HG03460 (cell line): ENCODE results near the gene ASAP2.
A peak's percentile ranks its signal among the peaks of the same experiment; 100 is the strongest.

Source experiments
- ATAC-seq: cut with Tn5 transposase; IDR thresholded peaks from one replicate; pipeline ENCODE4 v1.9.1; 2021; ENCODE audit not compliant: unreplicated experiment

The ASAP2 gene

DNA sequence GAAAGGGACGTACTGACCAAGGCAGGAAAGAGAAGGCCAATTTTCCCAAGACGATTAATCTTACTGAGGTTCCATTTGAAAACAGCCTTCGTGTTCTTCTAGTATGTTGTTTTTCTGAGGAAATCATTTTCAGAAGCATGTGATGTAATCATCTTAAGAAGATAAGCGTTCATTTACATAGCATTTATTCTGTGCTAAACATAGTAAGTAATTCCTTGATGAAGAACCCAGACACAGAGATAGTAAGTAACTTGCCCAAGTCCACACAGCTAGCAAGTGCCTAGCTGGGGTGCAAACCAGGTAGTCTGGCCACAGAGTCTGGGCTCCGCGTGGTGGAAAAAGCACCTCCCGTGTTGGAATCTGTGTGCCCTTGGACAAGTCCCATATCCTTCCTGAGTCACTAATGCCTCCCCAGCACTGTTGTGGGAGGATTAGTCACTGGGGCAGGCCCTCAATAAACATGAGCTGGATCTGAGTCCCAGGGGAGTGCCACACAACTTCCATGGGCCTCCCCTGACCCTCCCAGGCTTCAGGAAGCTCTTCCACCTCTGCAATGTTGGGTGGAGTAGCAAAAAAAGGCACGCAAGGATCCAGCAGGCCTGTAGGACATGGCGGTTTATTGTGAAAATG lies 26.9 kb upstream of the ASAP2 start:
- ATAC-seq: no peak

DNA sequence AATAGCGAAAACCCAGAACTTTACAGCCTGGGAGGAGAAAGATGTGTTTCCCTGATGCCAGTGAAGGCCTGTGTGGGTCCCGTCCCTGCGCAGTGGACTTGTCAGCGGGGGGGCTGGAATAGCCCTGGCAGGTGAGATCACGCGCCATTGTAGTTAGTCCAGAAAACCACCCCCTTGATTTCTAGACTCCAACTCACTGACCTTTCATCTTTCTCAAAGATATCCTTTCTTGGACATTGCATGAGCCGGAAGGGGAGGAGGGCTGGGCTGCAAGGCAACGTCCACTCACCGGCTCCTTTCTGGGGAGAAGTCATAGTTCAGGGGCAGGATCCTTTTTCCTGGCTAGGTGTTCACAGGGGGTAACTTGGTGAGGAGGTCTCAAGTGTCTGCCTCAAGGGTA lies 22.3 kb upstream of the ASAP2 start:
- no peak for ATAC-seq

DNA sequence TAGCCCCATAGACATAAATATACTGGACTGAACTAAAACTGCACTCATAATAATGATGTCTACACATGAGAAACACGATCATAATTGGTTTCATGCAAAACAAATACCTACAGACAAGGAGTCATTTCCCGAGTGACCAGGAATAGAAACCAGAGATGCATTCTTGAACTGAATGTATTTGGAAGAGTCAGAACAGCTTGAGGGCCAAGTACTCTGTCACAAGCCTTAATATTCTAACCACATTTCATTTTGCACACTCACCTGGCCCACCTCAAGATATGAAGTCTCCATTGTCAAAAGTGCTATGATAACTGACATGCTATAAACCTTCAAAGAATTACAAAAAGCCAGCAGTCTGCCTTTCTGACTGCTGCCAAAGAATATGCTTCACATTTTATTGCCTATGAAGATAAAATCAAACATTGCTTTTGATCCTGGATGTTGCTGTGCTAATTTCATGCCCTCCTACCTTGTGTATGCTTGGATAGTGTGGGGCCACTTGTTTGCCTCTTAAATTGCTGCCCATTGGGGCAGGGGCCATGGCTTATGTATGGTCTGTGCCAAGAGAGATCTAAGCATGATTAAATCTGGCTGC lies 18.9 kb upstream of the ASAP2 start:
- no peak for ATAC-seq

DNA sequence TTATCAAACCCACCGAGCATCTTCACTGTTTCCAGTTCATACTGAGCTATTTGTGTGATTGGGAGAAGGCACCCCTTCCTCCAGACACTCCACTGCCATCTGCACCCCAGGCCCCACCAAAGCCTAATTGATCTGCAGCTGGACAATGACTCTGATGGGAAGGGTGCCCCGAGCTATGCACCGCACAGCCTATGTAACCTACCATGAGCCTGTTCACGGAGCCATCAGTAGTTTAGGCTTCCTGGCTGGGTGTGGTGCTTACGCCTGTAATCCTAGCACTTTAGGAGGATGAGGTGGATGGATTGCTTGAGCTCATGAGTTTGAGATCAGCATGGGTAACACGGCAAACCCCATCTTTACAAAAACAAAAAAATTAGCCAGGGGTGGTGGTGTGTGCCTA lies 17.8 kb upstream of the ASAP2 start:
- ATAC-seq: no peak

GRCh38 chr2:9189901-9190300 lies 16.7 kb upstream of the ASAP2 start:
- no peak for ATAC-seq

- no peak for ATAC-seq
Measured at GRCh38 chr2:9191041-9191481, 15.6 kb upstream of the ASAP2 start.

- ATAC-seq: no peak
Measured at GRCh38 chr2:9192712-9193111, 13.9 kb upstream of the ASAP2 start.

DNA sequence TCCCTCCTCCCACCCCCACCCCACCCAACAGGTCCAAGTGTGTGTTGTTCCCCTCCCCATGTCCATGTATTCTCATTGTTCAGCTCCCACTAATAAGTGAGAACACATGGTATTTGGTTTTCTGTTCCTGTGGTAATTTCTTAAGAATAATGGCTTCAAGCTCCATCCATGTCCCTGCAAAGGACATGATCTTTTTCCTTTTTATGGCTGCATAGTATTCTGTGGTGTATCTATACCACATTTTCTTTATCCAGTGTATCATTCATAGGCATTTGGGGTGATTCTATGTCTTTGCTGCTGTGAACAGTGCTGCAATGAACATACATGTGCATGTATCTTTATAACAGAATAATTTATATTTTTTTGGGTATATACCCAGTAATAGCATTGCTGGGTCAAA lies 12.3 kb upstream of the ASAP2 start:
- ATAC-seq: no peak

DNA sequence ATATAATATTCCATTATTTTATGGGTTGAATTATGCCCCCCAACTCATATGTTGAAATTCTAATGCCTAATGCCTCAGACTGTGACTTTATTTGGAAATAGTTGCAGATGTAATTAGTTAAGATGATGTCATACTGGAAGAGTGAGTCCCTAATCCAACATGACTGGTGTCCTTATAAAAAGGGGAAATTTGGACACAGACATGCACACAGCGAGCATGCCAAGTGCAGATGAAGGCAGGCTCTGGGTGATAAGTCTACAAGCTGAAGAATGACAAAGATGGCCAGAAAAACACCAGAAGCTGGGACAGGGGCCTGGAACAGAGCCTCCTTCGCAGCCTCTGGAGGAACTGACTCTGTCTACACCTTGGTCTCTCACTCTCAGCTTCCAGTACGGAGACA lies 10.0 kb upstream of the ASAP2 start:
- ATAC-seq: no peak

- no peak for ATAC-seq
Measured at GRCh38 chr2:9197916-9198315, 8.7 kb upstream of the ASAP2 start.

DNA sequence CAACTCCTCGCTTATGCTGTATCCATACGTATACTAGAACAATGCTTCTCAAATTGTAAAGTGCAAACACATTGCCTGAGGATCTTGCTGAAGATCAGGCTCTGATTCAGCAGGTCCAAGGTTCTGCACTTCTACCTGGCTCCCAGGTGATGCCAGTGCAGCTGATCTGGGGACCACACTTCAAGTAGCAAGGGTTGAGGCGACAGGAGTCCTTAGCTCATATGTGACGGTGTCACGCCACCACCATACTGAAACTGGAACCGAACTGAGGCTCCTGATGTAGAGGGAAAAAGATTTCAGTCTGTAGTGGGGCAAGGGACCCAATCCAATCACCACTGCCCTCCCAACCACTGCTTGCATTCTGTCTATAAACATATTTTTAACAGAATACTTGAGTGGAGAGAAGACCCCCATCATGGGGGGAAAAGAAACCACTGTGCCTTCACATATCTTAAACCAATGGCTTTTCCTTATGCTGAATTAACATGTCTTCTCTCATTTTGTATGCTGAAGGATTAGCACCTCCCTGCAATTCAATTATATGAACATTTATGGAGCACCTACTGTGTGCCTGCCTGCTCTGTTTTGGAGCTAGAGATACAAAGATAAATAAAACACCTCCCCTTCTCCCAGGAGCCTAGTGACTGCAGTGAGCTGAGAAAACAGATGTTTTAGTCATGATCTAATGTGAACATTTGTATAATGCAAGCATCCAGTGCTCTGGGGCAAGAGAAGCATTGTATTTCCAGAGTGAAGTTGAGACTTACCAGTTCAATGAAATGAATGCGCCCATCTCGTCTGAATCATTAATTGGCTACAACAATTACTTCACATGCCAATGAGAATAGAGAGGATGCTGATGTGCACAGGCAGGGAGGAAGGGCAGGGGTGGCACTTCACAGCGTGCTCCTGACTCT lies 6.6 kb upstream of the ASAP2 start:
- no peak for ATAC-seq

- ATAC-seq: no peak
Measured at GRCh38 chr2:9200633-9201015, 6.0 kb upstream of the ASAP2 start.

DNA sequence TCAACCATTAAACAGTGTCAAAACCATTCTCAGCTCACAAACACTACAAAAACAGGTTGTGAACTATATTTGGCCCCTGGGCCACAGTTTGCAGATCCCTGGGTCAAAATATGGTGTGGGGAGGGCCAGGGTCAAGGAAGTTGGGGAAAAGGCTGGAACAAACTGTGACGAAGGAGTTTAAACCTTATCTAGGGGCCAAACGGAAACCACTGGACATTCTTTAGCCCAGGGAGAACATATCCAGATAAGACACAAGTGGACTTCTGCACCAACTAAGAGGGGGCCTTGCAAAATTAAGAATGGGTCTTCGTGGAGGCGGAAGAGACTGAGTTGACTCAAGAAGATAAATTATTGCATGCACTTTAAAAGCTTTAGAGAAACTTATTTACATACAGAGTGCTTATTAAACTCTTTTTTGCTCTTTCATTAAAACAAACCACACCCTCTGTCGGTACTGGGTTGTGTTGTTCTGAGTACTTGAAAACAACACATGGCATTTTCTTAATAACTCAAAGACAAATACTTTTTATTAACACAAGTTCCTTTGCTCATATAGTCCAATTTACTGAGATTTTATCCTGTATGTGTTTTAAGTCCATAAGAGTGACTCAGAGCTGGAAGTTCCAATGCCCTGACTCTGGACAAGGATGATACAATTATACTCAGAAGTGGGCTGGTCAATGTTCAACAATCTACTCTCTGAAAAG lies 5.3 kb upstream of the ASAP2 start:
- ATAC-seq: no peak

GRCh38 chr2:9203006-9203405 lies 3.6 kb upstream of the ASAP2 start:
- no peak for ATAC-seq

- no peak for ATAC-seq
Measured at GRCh38 chr2:9203876-9204275, 2.7 kb upstream of the ASAP2 start.

- ATAC-seq: no peak
Measured at GRCh38 chr2:9204939-9205338, 1.7 kb upstream of the ASAP2 start.

DNA sequence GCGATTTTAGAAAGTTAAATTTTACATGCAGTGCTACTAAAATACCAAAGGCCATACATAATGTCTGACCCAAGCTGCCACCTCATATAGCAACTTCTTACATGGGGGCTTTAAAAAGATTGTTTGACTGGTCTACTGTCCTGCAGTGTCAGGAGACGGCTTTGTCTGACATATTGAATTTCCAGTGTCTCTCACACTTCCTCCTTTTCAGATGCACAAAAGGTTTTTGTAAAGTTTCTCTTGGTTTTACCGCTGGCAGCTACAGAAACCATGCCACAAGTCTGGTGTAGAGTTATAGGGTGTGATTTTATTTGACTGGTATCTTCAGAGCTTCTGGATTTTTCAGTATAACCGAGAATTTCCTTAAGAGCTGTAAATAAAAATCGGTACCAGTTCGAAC lies 1.1 kb upstream of the ASAP2 start:
- no peak for ATAC-seq

DNA sequence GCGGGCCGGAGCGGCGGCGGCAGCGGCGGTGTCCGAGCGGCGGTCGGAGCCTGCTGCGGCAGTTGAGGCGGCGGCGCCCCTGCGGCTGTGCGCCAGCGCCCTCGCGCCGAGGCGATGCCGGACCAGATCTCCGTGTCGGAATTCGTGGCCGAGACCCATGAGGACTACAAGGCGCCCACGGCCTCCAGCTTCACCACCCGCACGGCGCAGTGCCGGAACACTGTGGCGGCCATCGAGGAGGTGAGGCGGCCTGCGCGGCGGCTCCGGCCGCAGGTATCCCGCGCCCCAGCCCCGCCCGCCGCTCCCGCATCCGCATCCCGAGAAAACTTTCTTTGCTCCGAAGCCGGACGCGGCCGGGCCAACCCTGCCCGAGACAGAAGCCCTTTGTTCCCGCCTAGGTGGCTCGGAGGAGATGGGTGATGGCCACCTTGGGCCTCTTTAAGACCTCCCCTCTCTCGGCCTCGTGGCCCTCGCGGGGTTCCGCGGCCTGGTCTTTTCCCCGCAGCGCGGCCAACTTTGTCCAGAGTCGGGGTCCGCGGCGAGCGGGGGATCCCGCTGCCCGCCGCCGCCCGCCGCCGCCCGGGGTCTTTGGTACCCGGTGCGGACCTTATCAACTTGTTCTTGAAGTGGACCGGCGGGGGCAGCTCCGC lies 504 bp downstream of the ASAP2 start:
- ATAC-seq: peak; percentile 23

- ATAC-seq: no peak
Measured at GRCh38 chr2:9207641-9208311, 1.2 kb downstream of the ASAP2 start.

- ATAC-seq: no peak
Measured at GRCh38 chr2:9208875-9209274, 2.3 kb downstream of the ASAP2 start.
